GM21447 (cell line): Measurements from ENCODE around the gene ARHGAP4.

ENCODE experiments used
- ATAC-seq: cut with Tn5 transposase; IDR thresholded peaks from one replicate; pipeline ENCODE4 v1.9.1; 2021; ENCODE audit not compliant: unreplicated experiment

Gene ARHGAP4

GRCh38 chrX:153928846-153929245 is 2.8 kb upstream of the ARHGAP4 start:
- no peak for ATAC-seq

- peak; percentile 62 for ATAC-seq
These were observed 2.1 kb upstream of the ARHGAP4 start for GRCh38 chrX:153927922-153928760.

- ATAC-seq: no peak
These were observed 1.5 kb upstream of the ARHGAP4 start for GRCh38 chrX:153927672-153927921.

- ATAC-seq: peak; percentile 38
These were observed 1.0 kb upstream of the ARHGAP4 start for GRCh38 chrX:153926858-153927671.

- ATAC-seq: no peak
These were observed 441 bp upstream of the ARHGAP4 start for GRCh38 chrX:153926552-153926857.

- no peak for ATAC-seq
These were observed 701 bp downstream of the ARHGAP4 start for GRCh38 chrX:153925387-153925738.

- no peak for ATAC-seq
These were observed 1.8 kb downstream of the ARHGAP4 start for GRCh38 chrX:153924149-153924861.

- ATAC-seq: no peak
These were observed 2.9 kb downstream of the ARHGAP4 start for GRCh38 chrX:153922932-153923857.

- ATAC-seq: no peak
These were observed 4.3 kb downstream of the ARHGAP4 start for GRCh38 chrX:153921511-153922446.

GRCh38 chrX:153921070-153921469 is 5.0 kb downstream of the ARHGAP4 start:
- no peak for ATAC-seq

- ATAC-seq: no peak
These were observed 5.5 kb downstream of the ARHGAP4 start for GRCh38 chrX:153920546-153920945.

- no peak for ATAC-seq
These were observed 6.8 kb downstream of the ARHGAP4 start for GRCh38 chrX:153919281-153919680.

GRCh38 chrX:153917869-153918268 is 8.2 kb downstream of the ARHGAP4 start:
- ATAC-seq: no peak

GRCh38 chrX:153913701-153914100 is 12.4 kb downstream of the ARHGAP4 start:
- ATAC-seq: no peak

- no peak for ATAC-seq
These were observed 12.9 kb downstream of the ARHGAP4 start for GRCh38 chrX:153913211-153913610.

- no peak for ATAC-seq
These were observed 14.3 kb downstream of the ARHGAP4 start for GRCh38 chrX:153911798-153912197.

- ATAC-seq: no peak
These were observed 15.6 kb downstream of the ARHGAP4 start for GRCh38 chrX:153910446-153910845.

GRCh38 chrX:153909980-153910360 is 16.1 kb downstream of the ARHGAP4 start:
- ATAC-seq: no peak

GRCh38 chrX:153909024-153909979 is 16.8 kb downstream of the ARHGAP4 start:
- no peak for ATAC-seq
